Urinary bladder (tissue), 4 donors: Measurements from ENCODE around the gene MCUR1. TPM values are rescaled to one million over a fixed set of nuclear protein-coding genes. Genes with fewer than 3 reads are reported as not detected.
A peak's percentile ranks its signal among the peaks of the same experiment; 100 is the strongest.
"Not testable (repeated sequence)": the region's sequence is repeated elsewhere in the genome, so short reads cannot be mapped to it uniquely, and the experiment has no call there.

Experiments
- DNase-seq: peaks from one replicate; pipeline ENCODE4 v3.0.0-alpha.2; 2015; ENCODE audit errors: extremely low spot score
- H3K27ac ChIP-seq: one replicate; pipeline ENCODE4 v1.5.1; 2013; ENCODE audit warnings: low read depth, mild to moderate bottlenecking, moderate library complexity
- H3K36me3 ChIP-seq: one replicate; pipeline ENCODE4 v1.6.1; 2013; ENCODE audit warnings: mild to moderate bottlenecking, moderate library complexity; ENCODE audit not compliant: insufficient read depth
- H3K4me1 ChIP-seq: one replicate; pipeline ENCODE4 v1.6.1; 2013; ENCODE audit warnings: mild to moderate bottlenecking, moderate library complexity; ENCODE audit not compliant: insufficient read depth
- H3K4me3 ChIP-seq: one replicate; pipeline ENCODE4 v1.5.1; 2013; ENCODE audit warnings: low read depth, low read length
- WGBS: extraction: QIAGEN DNeasy Blood & Tissue Kit; methylation state at CpG from one replicate; pipeline ENCODE4 v1.1.7; 2013; 5-methylcytosine and 5-hydroxymethylcytosine counted together
- polyA plus RNA-seq: library from polyadenylated mRNA; stranded (reverse); fragments of 200-250 nt; gene quantifications from one replicate; pipeline ENCODE4 v1.2.3, GENCODE V29; 2013
- total RNA-seq: library from RNA; depleted of rRNA; stranded (reverse); fragments of >200 nt; gene quantifications from one replicate; pipeline ENCODE4 v1.2.3, GENCODE V29; 2014
- donor health status: healthy with polysubstance abuse.
- donor health status: healthy.

MCUR1 gene
- total and polyA plus RNA-seq, 2 donors, result 6.9 to 12.9 TPM

GRCh38 chr6:13787137-13787536 lies 27.2 kb downstream of the MCUR1 start:
- H3K4me3 ChIP-seq, result no peak overlapping the region
- WGBS, result 24% methylated on average over 8 of the region's 8 CpGs
- DNase-seq, result peak; percentile 17
- no peaks in the 10 kb centered on the region for H3K4me1 ChIP-seq
- H3K27ac ChIP-seq, result no peak overlapping the region
- H3K36me3 ChIP-seq, result peaks cover 3% of the 10 kb centered on the region

GRCh38 chr6:13780162-13780561 lies 34.2 kb downstream of the MCUR1 start:
- DNase-seq, result not testable (repeated sequence)

GRCh38 chr6:13778028-13778427 lies 36.3 kb downstream of the MCUR1 start:
- whole genome bisulfite sequencing, result 93% methylated on average over 6 of the region's 6 CpGs
- Histone ChIP-seq H3K4me3 (no peak overlapping the region), H3K27ac (no peak overlapping the region), H3K36me3 (peaks cover 2% of the 10 kb centered on the region), H3K4me1 (no peaks in the 10 kb centered on the region)
- no peak for DNase-seq

More at GRCh38 chr6:13780162-13780561, 34.2 kb downstream of the MCUR1 start:
- H3K36me3 ChIP-seq, H3K4me3 ChIP-seq, H3K4me1 ChIP-seq, H3K27ac ChIP-seq: not testable (repeated sequence)
- WGBS, result 87% methylated on average over 8 of the region's 8 CpGs

GRCh38 chr6:13776602-13777001 lies 37.8 kb downstream of the MCUR1 start:
- Histone ChIP-seq H3K36me3 (peaks cover 2% of the 10 kb centered on the region), H3K4me3 (no peak overlapping the region), H3K4me1 (no peaks in the 10 kb centered on the region), H3K27ac (no peak overlapping the region)
- no peak for DNase-seq
- WGBS, result 86% methylated on average over 9 of the region's 9 CpGs

GRCh38 chr6:13775466-13775865 lies 38.9 kb downstream of the MCUR1 start:
- H3K36me3 ChIP-seq, H3K4me3 ChIP-seq, H3K4me1 ChIP-seq, DNase-seq, H3K27ac ChIP-seq: not testable (repeated sequence)
- WGBS, result 93% methylated on average over 9 of the region's 9 CpGs

- not testable (repeated sequence) for H3K4me1 ChIP-seq, DNase-seq, H3K36me3 ChIP-seq, H3K4me3 ChIP-seq, H3K27ac ChIP-seq
- 98% methylated on average over 35 of the region's 35 CpGs for WGBS
Measured at GRCh38 chr6:13772358-13773030, 41.9 kb downstream of the MCUR1 start.

GRCh38 chr6:13769655-13770053 lies 44.7 kb downstream of the MCUR1 start:
- no peak for DNase-seq
- WGBS, result 85% methylated on average over 27 of the region's 27 CpGs
- Histone ChIP-seq H3K36me3 (no peaks in the 10 kb centered on the region), H3K27ac (no peak overlapping the region), H3K4me3 (no peak overlapping the region), H3K4me1 (peaks cover 4% of the 10 kb centered on the region)

GRCh38 chr6:13769034-13769654 lies 45.2 kb downstream of the MCUR1 start:
- H3K27ac ChIP-seq, result no peak overlapping the region
- no peak for DNase-seq
- WGBS, result 95% methylated on average over 47 of the region's 47 CpGs
- H3K36me3 ChIP-seq, result no peaks in the 10 kb centered on the region
- no peak overlapping the region for H3K4me3 ChIP-seq
- H3K4me1 ChIP-seq, result peaks cover 4% of the 10 kb centered on the region

GRCh38 chr6:13767121-13767808 lies 47.1 kb downstream of the MCUR1 start:
- Histone ChIP-seq H3K4me3 (peak overlapping the region; percentile 13), H3K27ac (no peak overlapping the region), H3K4me1 (peaks cover 4% of the 10 kb centered on the region), H3K36me3 (no peaks in the 10 kb centered on the region)
- WGBS, result 6% methylated on average over 19 of the region's 19 CpGs
- DNase-seq, result no peak

GRCh38 chr6:13766201-13766634 lies 48.1 kb downstream of the MCUR1 start:
- WGBS, result 74% methylated on average over 5 of the region's 5 CpGs
- no peak for DNase-seq
- Histone ChIP-seq H3K4me3 (no peak overlapping the region), H3K36me3 (no peaks in the 10 kb centered on the region), H3K27ac (no peak overlapping the region), H3K4me1 (peaks cover 4% of the 10 kb centered on the region)

GRCh38 chr6:13765570-13765969 lies 48.8 kb downstream of the MCUR1 start:
- WGBS, result 93% methylated on average over 8 of the region's 8 CpGs
- Histone ChIP-seq H3K4me1 (peaks cover 4% of the 10 kb centered on the region), H3K4me3 (no peak overlapping the region), H3K36me3 (no peaks in the 10 kb centered on the region), H3K27ac (no peak overlapping the region)
- no peak for DNase-seq

GRCh38 chr6:13764996-13765395 lies 49.4 kb downstream of the MCUR1 start:
- no peaks in the 10 kb centered on the region for H3K36me3 ChIP-seq
- no peak overlapping the region for H3K4me3 ChIP-seq
- DNase-seq, result no peak
- H3K27ac ChIP-seq, result no peak overlapping the region
- 92% methylated on average over 9 of the region's 9 CpGs for WGBS
- peaks cover 4% of the 10 kb centered on the region for H3K4me1 ChIP-seq

GRCh38 chr6:13763740-13764381 lies 50.5 kb downstream of the MCUR1 start:
- Histone ChIP-seq H3K27ac (no peak overlapping the region), H3K36me3 (no peaks in the 10 kb centered on the region), H3K4me1 (peaks cover 4% of the 10 kb centered on the region), H3K4me3 (no peak overlapping the region)
- 92% methylated on average over 5 of the region's 5 CpGs for WGBS
- DNase-seq, result no peak
